IMR-90 (cell line): ENCODE results near the gene EPN1. TPM values are rescaled to one million over a fixed set of nuclear protein-coding genes. Genes with fewer than 3 reads are reported as not detected.

Experiments
- ATAC-seq: fragments of 200-7000 bp; cut with Tn5 transposase; 2 replicates; pipeline ENCODE4 v1.9.1; 2020; ENCODE audit warnings: low read depth, mild to moderate bottlenecking, moderate library complexity
- BruUV-seq: library from RNA; stranded (reverse); fragments of 400-500 nt; replicated peaks from 2 replicates; lab custom pipeline; 2021; lab: Mats Ljungman, UMichigan
- CTCF ChIA-PET: fragments of 300-600 bp; formaldehyde crosslinking; extraction: SDS; loops from one replicate; lab custom pipeline; 2021; ENCODE audit warnings: antibody characterized with exemption; lab: Yijun Ruan, JAX
- POLR2A ChIA-PET: fragments of 300-600 bp; sonication (Branson Sonifier 250); formaldehyde crosslinking; loops from one replicate; lab custom pipeline; 2022; ENCODE audit warnings: antibody characterized with exemption; ENCODE audit not compliant: unreplicated experiment; lab: Charles Lee
- DNase-seq: peaks from one replicate; pipeline ENCODE4 v3.0.0; 2013
- H2AFZ ChIP-seq: replicated peaks from 2 replicates; pipeline ENCODE3; 2013; ENCODE audit warnings: low read length, mild to moderate bottlenecking; ENCODE audit not compliant: poor library complexity
- H2AK5ac ChIP-seq: 2 replicates; pipeline ENCODE4 v1.6.1; 2013; ENCODE audit warnings: low read depth, low read length, inconsistent platforms
- H2AK9ac ChIP-seq: replicated peaks from 2 replicates; pipeline ENCODE3; 2013; ENCODE audit warnings: mild to moderate bottlenecking, low read depth, low read length, moderate library complexity; ENCODE audit not compliant: poor library complexity
- H2BK120ac ChIP-seq: 2 replicates; pipeline ENCODE4 v1.6.1; 2013; ENCODE audit warnings: low read depth, low read length, inconsistent platforms
- H2BK15ac ChIP-seq: 3 replicates; pipeline ENCODE4 v1.6.1; 2013; ENCODE audit warnings: low read depth, low read length, inconsistent platforms
- H2BK20ac ChIP-seq: 2 replicates; pipeline ENCODE4 v1.6.1; 2013; ENCODE audit warnings: low read depth, mild to moderate bottlenecking, inconsistent platforms, low read length, moderate library complexity
- H2BK5ac ChIP-seq: 2 replicates; pipeline ENCODE4 v1.6.1; 2013; ENCODE audit warnings: mild to moderate bottlenecking, low read depth, low read length, inconsistent platforms; ENCODE audit not compliant: poor library complexity, severe bottlenecking
- H3K14ac ChIP-seq: replicated peaks from 2 replicates; pipeline ENCODE4 v1.6.1; 2013; ENCODE audit warnings: low read depth, low read length, inconsistent platforms
- H3K18ac ChIP-seq: 2 replicates; pipeline ENCODE4 v1.6.1; 2013; ENCODE audit warnings: low read depth, low read length, control low read depth
- H3K23ac ChIP-seq: 2 replicates; pipeline ENCODE4 v1.6.1; 2013; ENCODE audit warnings: low read depth, low read length, inconsistent platforms
- H3K27ac ChIP-seq: 2 replicates; pipeline ENCODE4 v1.5.1; 2013; ENCODE audit warnings: mild to moderate bottlenecking, control low read depth, low read length; ENCODE audit not compliant: insufficient read depth
- H3K27me3 ChIP-seq: 2 replicates; pipeline ENCODE4 v1.6.1; 2013; ENCODE audit warnings: low read length; ENCODE audit not compliant: control insufficient read depth, insufficient read depth
- H3K36me3 ChIP-seq: 2 replicates; pipeline ENCODE4 v1.6.1; 2013; ENCODE audit warnings: low read length, mixed read lengths; ENCODE audit not compliant: control insufficient read depth, insufficient read depth
- H3K4ac ChIP-seq: 2 replicates; pipeline ENCODE4 v1.6.1; 2013; ENCODE audit warnings: low read depth, low read length, inconsistent platforms
- H3K4me1 ChIP-seq: 2 replicates; pipeline ENCODE4 v1.6.1; 2013; ENCODE audit warnings: low read length, mixed read lengths; ENCODE audit not compliant: control insufficient read depth, insufficient read depth
- H3K4me2 ChIP-seq: 2 replicates; pipeline ENCODE4 v1.6.1; 2013; ENCODE audit warnings: low read depth, mild to moderate bottlenecking, control low read depth, low read length, moderate library complexity
- H3K4me3 ChIP-seq: 2 replicates; pipeline ENCODE4 v1.5.1; 2013; ENCODE audit warnings: low read depth, mild to moderate bottlenecking, control low read depth, low read length, moderate library complexity; ENCODE audit not compliant: insufficient read depth
- H3K56ac ChIP-seq: 2 replicates; pipeline ENCODE4 v1.6.1; 2013; ENCODE audit warnings: low read length, inconsistent platforms; ENCODE audit not compliant: insufficient read depth; ENCODE audit errors: extremely low read depth
- H3K79me1 ChIP-seq, 2 experiments: 2 replicates each; pipeline ENCODE4 v1.6.1; 2013; ENCODE audit warnings: low read length in 2 of 2, inconsistent platforms in 1 of 2, low read depth in 1 of 2
- H3K9ac ChIP-seq: 2 replicates; pipeline ENCODE4 v1.6.1; 2013; ENCODE audit warnings: low read depth, low read length, control low read depth
- H3K9me1 ChIP-seq: 2 replicates; pipeline ENCODE4 v1.6.1; 2013; ENCODE audit warnings: low read length, inconsistent platforms; ENCODE audit not compliant: insufficient read depth
- H3K9me3 ChIP-seq: 2 replicates; pipeline ENCODE4 v1.6.1; 2013; ENCODE audit warnings: low read length; ENCODE audit not compliant: control insufficient read depth, insufficient read depth
- H4K20me1 ChIP-seq: 2 replicates; pipeline ENCODE4 v1.6.1; 2013; ENCODE audit warnings: low read length, inconsistent platforms; ENCODE audit not compliant: insufficient read depth
- H4K5ac ChIP-seq: 2 replicates; pipeline ENCODE4 v1.6.1; 2013; ENCODE audit warnings: mild to moderate bottlenecking, low read depth, low read length, control low read depth
- H4K8ac ChIP-seq, 2 experiments: 2 replicates each; pipeline ENCODE4 v1.6.1; 2013; ENCODE audit warnings: low read depth in 2 of 2, low read length in 2 of 2, control low read depth in 1 of 2, inconsistent platforms in 1 of 2
- H4K91ac ChIP-seq: 2 replicates; pipeline ENCODE4 v1.6.1; 2013; ENCODE audit warnings: low read depth, low read length, inconsistent platforms; ENCODE audit not compliant: insufficient read depth
- CHD1 ChIP-seq: IDR thresholded peaks from 2 replicates; pipeline ENCODE4 v1.6.1; 2012; ENCODE audit warnings: low read depth, low read length, improper control_type of control experiment
- ELK1 ChIP-seq: fragments of 150-350 bp; IDR thresholded peaks from 2 replicates; pipeline ENCODE4 v1.6.1; 2016; ENCODE audit warnings: low read depth, mild to moderate bottlenecking, low read length, moderate library complexity, borderline replicate concordance
- FOS ChIP-seq: fragments of 150-350 bp; IDR thresholded peaks from 2 replicates; pipeline ENCODE4 v1.6.1; 2016; ENCODE audit warnings: low read depth, low read length
- MAFK ChIP-seq: IDR thresholded peaks from 2 replicates; pipeline ENCODE4 v1.6.1; 2012; ENCODE audit warnings: low read depth, low read length, improper control_type of control experiment
- MXI1 ChIP-seq: IDR thresholded peaks from 2 replicates; pipeline ENCODE4 v1.6.1; 2012; ENCODE audit warnings: low read depth, mild to moderate bottlenecking, low read length, moderate library complexity, borderline replicate concordance
- POLR2A ChIP-seq: IDR thresholded peaks from 2 replicates; pipeline ENCODE4 v1.6.1; 2012; ENCODE audit warnings: mild to moderate bottlenecking, low read depth, low read length
- RCOR1 ChIP-seq: IDR thresholded peaks from 2 replicates; pipeline ENCODE4 v1.6.1; 2012; ENCODE audit warnings: mild to moderate bottlenecking, low read length, improper control_type of control experiment; ENCODE audit not compliant: insufficient replicate concordance
- SMC3 ChIP-seq: fragments of 150-350 bp; IDR thresholded peaks from 2 replicates; pipeline ENCODE4 v1.6.1; 2016; ENCODE audit warnings: low read depth, mild to moderate bottlenecking, antibody characterized with exemption, low read length, moderate library complexity
- WGBS, 2 experiments: methylation state at CpG; one replicate each; pipeline versions ENCODE4 v1.1.5 to v1.1.7; 2013; ENCODE audit warnings: missing lambda C conversion rate in 2 of 2; ENCODE audit not compliant: insufficient read length in 1 of 2; ENCODE audit errors: extremely low coverage in 2 of 2; 5-methylcytosine and 5-hydroxymethylcytosine counted together
- dilution Hi-C: fragments of 300-500 bp; cut with HindIII; formaldehyde crosslinking; loops from one replicate; pipeline ENCODE4 v1.14.3; 2018; ENCODE audit warnings: low sequenced_read_pairs; ENCODE audit not compliant: unreplicated experiment
- in situ Hi-C: fragments of 300-500 bp; cut with MboI; formaldehyde crosslinking; loops from 3 replicates; pipeline ENCODE4 v1.14.3; 2019; ENCODE audit warnings: low sequenced_read_pairs, inconsistent platforms, mixed read lengths
- intact Hi-C: fragments of 100-400 bp; cut with micrococcal nuclease; formaldehyde crosslinking; loops from 2 replicates; pipeline ENCODE4 v1.10.0; 2022
- polyA plus RNA-seq, 3 experiments: library from polyadenylated mRNA; depleted of rRNA; stranded (reverse); fragments of >200 nt; gene quantifications; 2 replicates each; pipeline ENCODE4 v1.2.3, GENCODE V29; 2012; ENCODE audit warnings: low replicate concordance in 1 of 3
- total RNA-seq: library from RNA; depleted of rRNA; stranded (reverse); fragments of >200 nt; gene quantifications from 2 replicates; pipeline ENCODE4 v1.2.3, GENCODE V29; 2012

Gene EPN1
- total and polyA plus RNA-seq, 2 of the 4 experiments (the other 2 are of a cell fraction): 19.0 to 122 TPM

GRCh38 chr19:55711719-55712118 is 36.7 kb downstream of the EPN1 start:
- no peak overlapping the region for H2AK9ac ChIP-seq
- no peak overlapping the region for H2AK5ac ChIP-seq
- H3K23ac ChIP-seq: no peak overlapping the region
- no TSS peak for BruUV-seq
- H2BK120ac ChIP-seq: no peak overlapping the region
- H3K27ac ChIP-seq: no peak overlapping the region
- CTCF ChIA-PET: no interaction called here
- 65% methylated on average over 4 of the region's 18 CpGs; no CpG with 5 or more reads in 1 of the 2 experiments for WGBS, 2 experiments
- POLR2A ChIA-PET: no interaction called here
- no peak overlapping the region for H3K4me2 ChIP-seq
- no peak overlapping the region for H3K9ac ChIP-seq
- H3K27me3 ChIP-seq: no peaks in the 10 kb centered on the region
- H3K9me3 ChIP-seq: peaks cover 9% of the 10 kb centered on the region
- no peak for TF ChIP-seq FOS
- TF ChIP-seq RCOR1: no peak
- TF ChIP-seq POLR2A: no peak
- TF ChIP-seq ELK1: no peak
- TF ChIP-seq MXI1: no peak
- no peak for TF ChIP-seq SMC3
- TF ChIP-seq CHD1: no peak
- TF ChIP-seq MAFK: no peak
- no peak overlapping the region for H2BK15ac ChIP-seq
- no peak overlapping the region for H3K56ac ChIP-seq
- no peak overlapping the region for H3K4ac ChIP-seq
- no peak overlapping the region for H2AFZ ChIP-seq
- no peak overlapping the region for H2BK5ac ChIP-seq
- no peak overlapping the region for H3K18ac ChIP-seq
- no peak overlapping the region for H2BK20ac ChIP-seq
- no peak overlapping the region for H4K91ac ChIP-seq
- intact Hi-C loops (no loop called here), dilution Hi-C loops (no loop called here), in situ Hi-C loops (no loop called here)
- no peak for ATAC-seq
- no peak overlapping the region for H4K5ac ChIP-seq
- no peak overlapping the region for H3K4me3 ChIP-seq
- H4K8ac ChIP-seq: no peak overlapping the region
- no peaks in the 10 kb centered on the region for H3K36me3 ChIP-seq
- no peak for DNase-seq
- H3K79me1 ChIP-seq: no peaks in the 10 kb centered on the region
- H3K4me1 ChIP-seq: no peaks in the 10 kb centered on the region
- H3K9me1 ChIP-seq: no peaks in the 10 kb centered on the region
- H3K14ac ChIP-seq: no peak overlapping the region
- no peaks in the 10 kb centered on the region; the same call in 1 of the 2 replicates for H4K20me1 ChIP-seq
